HepG2 (cell line): ENCODE measurements around the gene HDGF. TPM values are rescaled to one million over a fixed set of nuclear protein-coding genes. Genes with fewer than 3 reads are reported as not detected.
A peak's percentile ranks its signal among the peaks of the same experiment; 100 is the strongest.

Source experiments
- ATF4 ChIP-seq, 2 experiments: fragments of 450-650 bp in 1 of 2; sonication (generic) in 1 of 2; formaldehyde crosslinking; IDR thresholded peaks; 2 replicates each; pipeline versions ENCODE4 v1.5.0 to v1.8.0; 2020 to 2022; ENCODE audit warnings: mild to moderate bottlenecking in 1 of 2, missing genetic modification reagents in 1 of 2
- CC2D1A ChIP-seq: sonication (generic); formaldehyde crosslinking; IDR thresholded peaks from 2 replicates; pipeline ENCODE4 v1.8.1; 2023; ENCODE audit warnings: mild to moderate bottlenecking, missing genetic modification reagents
- HNRNPL ChIP-seq: fragments of 200-400 bp; formaldehyde crosslinking; IDR thresholded peaks from 2 replicates; pipeline ENCODE4 v1.6.1; 2017; ENCODE audit warnings: mild to moderate bottlenecking, low read depth, low read length
- IKZF4 ChIP-seq: sonication (generic); formaldehyde crosslinking; IDR thresholded peaks from 2 replicates; pipeline ENCODE4 v1.5.1; 2020; ENCODE audit warnings: borderline replicate concordance, mild to moderate bottlenecking, low read depth, missing genetic modification reagents; ENCODE audit errors: not compliant biosample characterization
- KLF11 ChIP-seq: IDR thresholded peaks from 2 replicates; pipeline ENCODE4 v1.6.1; 2016; ENCODE audit warnings: missing compliant biosample characterization
- KLF16 ChIP-seq, 2 experiments: sonication (generic) in 1 of 2; formaldehyde crosslinking in 1 of 2; IDR thresholded peaks; 2 replicates each; pipeline versions ENCODE4 v1.6.1 to v1.8.0; 2016 to 2023; ENCODE audit warnings: missing genetic modification reagents in 2 of 2, missing compliant biosample characterization in 1 of 2
- MAFK ChIP-seq, 2 experiments: IDR thresholded peaks in 1 of 2; conservative IDR thresholded peaks in 1 of 2; 2 replicates each; pipeline ENCODE4 v1.6.1; 2011; ENCODE audit warnings: improper control_type of control experiment in 2 of 2, low read length in 2 of 2
- MED8 ChIP-seq: sonication (generic); formaldehyde crosslinking; IDR thresholded peaks from 2 replicates; pipeline ENCODE4 v1.8.1; 2023; ENCODE audit warnings: mild to moderate bottlenecking, missing genetic modification reagents; ENCODE audit not compliant: insufficient replicate concordance
- PBX2 ChIP-seq: IDR thresholded peaks from 2 replicates; pipeline ENCODE4 v1.6.1; 2016; ENCODE audit warnings: control low read depth
- PCBP2 ChIP-seq: fragments of 200-400 bp; formaldehyde crosslinking; optimal IDR thresholded peaks from 2 replicates; pipeline ENCODE3; 2018; ENCODE audit warnings: low read length, low read depth; ENCODE audit not compliant: poor library complexity, severe bottlenecking
- RFX5 ChIP-seq: IDR thresholded peaks from 2 replicates; pipeline ENCODE4 v1.6.1; 2011; ENCODE audit warnings: low read depth, low read length, improper control_type of control experiment
- SP2 ChIP-seq: sonication (generic); formaldehyde crosslinking; IDR thresholded peaks from 2 replicates; pipeline ENCODE4 v1.5.1; 2020; ENCODE audit warnings: mild to moderate bottlenecking, missing genetic modification reagents
- ZNF142 ChIP-seq: sonication (generic); formaldehyde crosslinking; IDR thresholded peaks from 2 replicates; pipeline ENCODE4 v1.4.0; 2020; ENCODE audit warnings: missing genetic modification reagents
- ZNF446 ChIP-seq: sonication (generic); formaldehyde crosslinking; IDR thresholded peaks from 2 replicates; pipeline ENCODE4 v1.5.0; 2020; ENCODE audit warnings: mild to moderate bottlenecking, missing genetic modification reagents
- ZUFSP ChIP-seq: sonication (generic); formaldehyde crosslinking; IDR thresholded peaks from 2 replicates; pipeline ENCODE4 v1.9.0; 2021; ENCODE audit warnings: missing genetic modification reagents, mild to moderate bottlenecking, borderline replicate concordance
- polyA plus RNA-seq, 8 experiments: library from polyadenylated mRNA; depleted of rRNA in 3 of 8; stranded (reverse) in 7 of 8; unstranded in 1 of 8; fragments of >200 nt; fragmentation: Illumina TruSeq in 4 of 8; extraction: Trizol in 4 of 8; gene quantifications; 2 replicates each; pipeline versions ENCODE4 v1.2.1 to v1.2.3, GENCODE V29; 2011 to 2016; ENCODE audit warnings: low read depth in 4 of 8, missing spikeins in 1 of 8, mixed read lengths in 1 of 8; ENCODE audit not compliant: insufficient read depth in 1 of 8
- total RNA-seq, 5 experiments: library from RNA; depleted of rRNA; stranded (reverse); fragments of >200 nt; fragmentation: Illumina TruSeq; extraction: Trizol; gene quantifications; 2 replicates each; pipeline ENCODE4 v1.2.3, GENCODE V29; 2016; ENCODE audit warnings: low read depth in 1 of 5
- TF ChIP-seq, protein P1 (sequence below): sonication (generic); formaldehyde crosslinking; IDR thresholded peaks from 2 replicates; pipeline ENCODE4 v1.5.1; 2020; ENCODE audit warnings: mild to moderate bottlenecking, moderate library complexity, missing genetic modification reagents

Gene HDGF
- total and polyA plus RNA-seq, 2 of the 13 experiments (the other 11 are each of a cell fraction or from before 2014, with no cell fraction given), result 156 to 196 TPM

- no peak for TF ChIP-seq IKZF4 (CRISPR knock-in tag)
- TF ChIP-seq ZNF142 (CRISPR knock-in tag), result peak; percentile 50; the same call in 1 of the 2 replicates
- TF ChIP-seq ATF4 (CRISPR knock-in tag; IDR thresholded peaks at IDR 0.05), result 0 out of 4 replicates have a peak, but pooled peaks of 1 of the 2 experiments have one; percentile 60
- TF ChIP-seq RFX5, result no peak
- no peak for TF ChIP-seq PBX2 (CRISPR knock-in tag)
- TF ChIP-seq MED8 (CRISPR knock-in tag), result peak; percentile 93
- no peak for TF ChIP-seq CC2D1A (CRISPR knock-in tag)
- TF ChIP-seq ZUFSP, result no peak
- TF ChIP-seq, protein P1, sequence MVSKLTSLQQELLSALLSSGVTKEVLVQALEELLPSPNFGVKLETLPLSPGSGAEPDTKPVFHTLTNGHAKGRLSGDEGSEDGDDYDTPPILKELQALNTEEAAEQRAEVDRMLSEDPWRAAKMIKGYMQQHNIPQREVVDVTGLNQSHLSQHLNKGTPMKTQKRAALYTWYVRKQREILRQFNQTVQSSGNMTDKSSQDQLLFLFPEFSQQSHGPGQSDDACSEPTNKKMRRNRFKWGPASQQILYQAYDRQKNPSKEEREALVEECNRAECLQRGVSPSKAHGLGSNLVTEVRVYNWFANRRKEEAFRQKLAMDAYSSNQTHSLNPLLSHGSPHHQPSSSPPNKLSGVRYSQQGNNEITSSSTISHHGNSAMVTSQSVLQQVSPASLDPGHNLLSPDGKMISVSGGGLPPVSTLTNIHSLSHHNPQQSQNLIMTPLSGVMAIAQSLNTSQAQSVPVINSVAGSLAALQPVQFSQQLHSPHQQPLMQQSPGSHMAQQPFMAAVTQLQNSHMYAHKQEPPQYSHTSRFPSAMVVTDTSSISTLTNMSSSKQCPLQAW (CRISPR knock-in tag), result peak; percentile 98
- TF ChIP-seq KLF11, result no peak
- peak; percentile 87 to 95; a peak in 2 of 4 replicates for TF ChIP-seq KLF16 (CRISPR knock-in tag; IDR thresholded peaks at IDR 0.05)
- TF ChIP-seq SP2, result peak; percentile 66; the same call in 1 of the 2 replicates
- TF ChIP-seq MAFK (conservative IDR thresholded peaks at IDR 0.05 in 1 of 2, IDR thresholded peaks at IDR 0.05 in 1 of 2; ENCODE audit: low read length in 2 of 2), result no peak
- no peak for TF ChIP-seq PCBP2
- no peak for TF ChIP-seq ZNF446 (CRISPR knock-in tag)
- peak; percentile 75; the same call in 1 of the 2 replicates for TF ChIP-seq HNRNPL
These were observed 10.6 kb downstream of the HDGF start, which contains the start of gene MRPL24 (continued) for GRCh38 chr1:156740741-156741480.
